SU-DHL-6 (cell line): ENCODE results near the gene PRDX4.

ENCODE experiments used
- CTCF ChIP-seq: fragments of 200-600 bp; sonication (generic); IDR thresholded peaks from one replicate; pipeline ENCODE4 v1.5.1; 2017; ENCODE audit warnings: antibody characterized with exemption, mild to moderate bottlenecking, low read length, moderate library complexity; ENCODE audit not compliant: insufficient read depth, poor library complexity, severe bottlenecking
- EZH2phosphoT487 ChIP-seq: fragments of 200-600 bp; sonication (generic), shearing (Covaris generic); conservative IDR thresholded peaks from 2 replicates; pipeline ENCODE4 v1.6.1; 2018; ENCODE audit warnings: mild to moderate bottlenecking, antibody characterized with exemption, low read length, moderate library complexity, mixed read lengths

DNA sequence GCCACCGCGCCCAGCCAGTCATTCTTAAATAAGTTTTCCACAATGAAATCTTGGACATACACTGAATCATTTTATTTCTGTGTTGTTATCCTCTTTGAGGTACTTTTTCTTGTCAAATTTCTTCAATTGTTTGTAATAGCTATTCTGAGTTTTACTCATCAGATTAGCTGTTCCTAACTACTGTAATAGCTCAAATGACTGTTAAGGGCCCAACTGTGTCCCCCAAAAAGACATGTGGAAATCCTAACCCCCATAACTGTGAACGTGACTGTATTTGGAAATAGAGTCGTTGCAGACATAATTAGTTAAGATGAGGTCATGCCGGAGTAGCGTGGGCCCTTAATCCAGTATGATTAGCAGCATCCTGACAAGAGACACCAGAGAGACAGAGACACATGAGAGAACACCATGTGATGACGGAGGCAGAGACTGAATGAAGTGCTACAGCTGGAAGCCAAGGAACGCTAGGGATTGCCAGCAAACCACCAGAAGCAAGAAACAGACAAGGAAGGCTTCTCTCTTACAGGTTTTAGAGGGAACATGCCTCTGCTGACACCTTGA, 52.9 kb downstream of the PRDX4 start:
- TF ChIP-seq CTCF: no peak
- TF ChIP-seq EZH2phosphoT487: no peak
